ENCODE measurements around the gene PDAP1. TPM values are rescaled to one million over a fixed set of nuclear protein-coding genes. Genes with fewer than 3 reads are reported as not detected.

Gene PDAP1
- total RNA-seq, 3 donors from 2014 or later (not counting 1 experiment from before 2014, with no cell fraction given), result 55.3 to 60.6 (median 59.3) TPM

DNA sequence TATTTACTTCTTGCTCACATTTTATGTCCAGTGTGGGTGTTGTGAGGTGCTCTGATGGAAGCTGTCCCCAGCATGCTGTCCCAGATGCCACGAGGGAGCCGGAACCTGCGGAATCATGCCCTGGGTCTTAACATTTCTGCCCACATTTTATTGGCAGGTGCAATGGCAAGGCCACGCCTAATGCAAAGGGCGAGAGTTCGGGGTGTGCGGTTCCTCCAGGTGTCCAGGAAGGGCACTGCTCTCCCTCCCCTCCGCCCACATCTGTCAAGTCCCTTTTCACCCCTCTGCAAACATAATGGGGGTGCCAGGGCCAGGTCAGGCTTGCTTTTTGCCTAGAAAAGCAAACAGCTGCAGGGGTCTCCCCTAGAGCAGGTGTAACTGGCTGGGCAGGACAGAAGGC lies 16.4 kb downstream of the PDAP1 start:
- no peak for ATAC-seq
- Histone ChIP-seq H3K27me3 (ENCODE audit: control insufficient read depth, insufficient read depth, low read length) (no peaks in the 10 kb centered on the region), H3K27ac (ENCODE audit: low read length) (no peak overlapping the region), H3K4me1 (ENCODE audit: control insufficient read depth, insufficient read depth, low read length) (peaks cover 23% of the 10 kb centered on the region), H3K9me3 (ENCODE audit: control insufficient read depth, insufficient read depth, low read length) (no peaks in the 10 kb centered on the region), H3K4me3 (ENCODE audit: low read length) (no peak overlapping the region), H3K36me3 (ENCODE audit: control insufficient read depth, insufficient read depth, low read length) (peaks cover 61% of the 10 kb centered on the region)
- peak overlapping the region; percentile 55 for H3K4me3 Mint-ChIP-seq
- WGBS (ENCODE audit: insufficient coverage), result 81% methylated on average over 8 of the region's 8 CpGs
- TF ChIP-seq CTCF (IDR thresholded peaks at IDR 0.05), result no peak
- H3K4me1 Mint-ChIP-seq, result peaks cover 9 to 19% of the 10 kb centered on the region in 2 donors
- H3K27ac Mint-ChIP-seq, result peak overlapping the region; percentile 42 to 54
- intact Hi-C loops (cut with micrococcal nuclease), result loop anchor here (2.0 kb wide), 1 partner anchor 17 kb away; the partner anchor contains the start of genes BUD31 and PDAP1
- no peaks in the 10 kb centered on the region for H3K27me3 Mint-ChIP-seq (ENCODE audit: low read depth in 2 of 2)
- H3K36me3 Mint-ChIP-seq, result no peaks in the 10 kb centered on the region
- H3K9me3 Mint-ChIP-seq, result no peaks in the 10 kb centered on the region
- no peak for DNase-seq

- Histone ChIP-seq H3K36me3 (ENCODE audit: control insufficient read depth, insufficient read depth, low read length) (peaks cover 66% of the 10 kb centered on the region), H3K27me3 (ENCODE audit: control insufficient read depth, insufficient read depth, low read length) (no peaks in the 10 kb centered on the region), H3K27ac (ENCODE audit: low read length) (no peak overlapping the region), H3K9me3 (ENCODE audit: control insufficient read depth, insufficient read depth, low read length) (no peaks in the 10 kb centered on the region), H3K4me1 (ENCODE audit: control insufficient read depth, insufficient read depth, low read length) (peaks cover 23% of the 10 kb centered on the region), H3K4me3 (ENCODE audit: low read length) (no peak overlapping the region)
- Mint-ChIP-seq H3K4me3 (no peak overlapping the region), H3K4me1 (peaks cover 9 to 18% of the 10 kb centered on the region in 2 donors), H3K27ac (no peak overlapping the region), H3K9me3 (no peaks in the 10 kb centered on the region), H3K36me3 (no peaks in the 10 kb centered on the region), H3K27me3 (ENCODE audit: low read depth in 2 of 2) (no peaks in the 10 kb centered on the region)
- TF ChIP-seq CTCF (IDR thresholded peaks at IDR 0.05), result no peak
- 94% methylated on average over 20 of the region's 23 CpGs for WGBS (ENCODE audit: insufficient coverage)
- intact Hi-C loops (cut with micrococcal nuclease), result no loop called here
- no peak for DNase-seq
- ATAC-seq, result no peak
Observed at GRCh38 chr7:99390941-99391602, 17.3 kb downstream of the PDAP1 start.

- DNase-seq (no peak), ATAC-seq (no peak)
- Mint-ChIP-seq H3K4me3 (no peak overlapping the region), H3K36me3 (no peaks in the 10 kb centered on the region), H3K27ac (no peak overlapping the region), H3K9me3 (no peaks in the 10 kb centered on the region), H3K27me3 (ENCODE audit: low read depth in 2 of 2) (no peaks in the 10 kb centered on the region), H3K4me1 (peaks cover 9 to 30% of the 10 kb centered on the region in 2 donors)
- peaks cover 33% of the 10 kb centered on the region for H3K4me1 ChIP-seq (ENCODE audit: control insufficient read depth, insufficient read depth, low read length)
- no peaks in the 10 kb centered on the region for H3K27me3 ChIP-seq (ENCODE audit: control insufficient read depth, insufficient read depth, low read length)
- peaks cover 68% of the 10 kb centered on the region for H3K36me3 ChIP-seq (ENCODE audit: control insufficient read depth, insufficient read depth, low read length)
- no peak overlapping the region for H3K4me3 ChIP-seq (ENCODE audit: low read length)
- H3K9me3 ChIP-seq (ENCODE audit: control insufficient read depth, insufficient read depth, low read length), result no peaks in the 10 kb centered on the region
- H3K27ac ChIP-seq (ENCODE audit: low read length), result no peak overlapping the region
- WGBS (ENCODE audit: insufficient coverage), result 94% methylated on average over 13 of the region's 13 CpGs
- intact Hi-C loops (cut with micrococcal nuclease), result no loop called here
- no peak for TF ChIP-seq CTCF (IDR thresholded peaks at IDR 0.05)
Observed at GRCh38 chr7:99389772-99390171, 18.6 kb downstream of the PDAP1 start.

DNA sequence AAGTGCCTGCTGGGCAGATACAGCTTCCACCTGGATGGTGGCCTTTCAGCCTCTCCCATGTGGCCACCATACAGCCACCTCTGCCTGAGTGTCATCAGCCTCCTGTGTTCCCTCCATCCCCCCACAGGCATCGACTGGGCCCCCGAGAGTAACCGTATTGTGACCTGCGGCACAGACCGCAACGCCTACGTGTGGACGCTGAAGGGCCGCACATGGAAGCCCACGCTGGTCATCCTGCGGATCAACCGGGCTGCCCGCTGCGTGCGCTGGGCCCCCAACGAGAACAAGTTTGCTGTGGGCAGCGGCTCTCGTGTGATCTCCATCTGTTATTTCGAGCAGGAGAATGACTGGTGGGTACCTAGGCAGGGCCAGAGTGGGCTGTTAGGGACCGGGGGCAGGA lies 20.5 kb downstream of the PDAP1 start:
- H3K27ac ChIP-seq (ENCODE audit: low read length), result no peak overlapping the region

More for the DNA sequence above, 20.5 kb downstream of the PDAP1 start:
- H3K4me3 ChIP-seq (ENCODE audit: low read length), result no peak overlapping the region
- no peaks in the 10 kb centered on the region for H3K36me3 Mint-ChIP-seq
- intact Hi-C loops (cut with micrococcal nuclease), result loop anchor here (1.0 kb wide), 1 partner anchor 23 kb away; no protein-coding TSS in a partner anchor
- H3K36me3 ChIP-seq (ENCODE audit: control insufficient read depth, insufficient read depth, low read length), result peaks cover 66% of the 10 kb centered on the region
- TF ChIP-seq CTCF (IDR thresholded peaks at IDR 0.05), result no peak
- H3K4me3 Mint-ChIP-seq, result no peak overlapping the region
- ATAC-seq (no peak), DNase-seq (no peak)
- no peaks in the 10 kb centered on the region for H3K27me3 ChIP-seq (ENCODE audit: control insufficient read depth, insufficient read depth, low read length)
- peak overlapping the region in 1 of 2 donors; percentile 26 for H3K27ac Mint-ChIP-seq
- peaks cover 10 to 35% of the 10 kb centered on the region in 2 donors for H3K4me1 Mint-ChIP-seq
- H3K9me3 ChIP-seq (ENCODE audit: control insufficient read depth, insufficient read depth, low read length), result no peaks in the 10 kb centered on the region
- no peaks in the 10 kb centered on the region for H3K27me3 Mint-ChIP-seq (ENCODE audit: low read depth in 2 of 2)
- 97% methylated on average over 20 of the region's 20 CpGs for WGBS (ENCODE audit: insufficient coverage)
- no peaks in the 10 kb centered on the region for H3K9me3 Mint-ChIP-seq
- peaks cover 40% of the 10 kb centered on the region for H3K4me1 ChIP-seq (ENCODE audit: control insufficient read depth, insufficient read depth, low read length)
